OCI-LY3 (cell line): ENCODE data around the gene TMEM272.

ENCODE experiments used
- H2AFZ ChIP-seq: fragments of 200-600, 300-600 bp; shearing (Covaris generic); 2 replicates; pipeline ENCODE4 v1.6.0; 2014; ENCODE audit warnings: antibody characterized with exemption, low read depth, low read length
- H3K27ac ChIP-seq: fragments of 200-600, 300-600 bp; sonication (generic); 2 replicates; pipeline ENCODE4 v1.5.1; 2014; ENCODE audit warnings: mild to moderate bottlenecking, low read length, moderate library complexity, mixed read lengths
- H3K27me3 ChIP-seq: fragments of 200-600, 300-600 bp; sonication (generic); 2 replicates; pipeline ENCODE4 v1.6.1; 2014; ENCODE audit warnings: low read depth, low read length, mixed read lengths
- H3K36me3 ChIP-seq: fragments of 200-600, 300-600 bp; sonication (generic); replicated peaks from 2 replicates; pipeline ENCODE3; 2014; ENCODE audit warnings: low read depth, low read length, mixed read lengths
- H3K4me1 ChIP-seq: fragments of 300-600, 200-600 bp; sonication (generic); 2 replicates; pipeline ENCODE4 v1.6.1; 2014; ENCODE audit warnings: low read length, mixed read lengths
- H3K4me2 ChIP-seq: fragments of 200-600, 300-600 bp; sonication (generic); 2 replicates; pipeline ENCODE4 v1.6.1; 2014; ENCODE audit warnings: low read length, mixed read lengths
- H3K4me3 ChIP-seq: fragments of 300-600, 200-600 bp; sonication (generic); 2 replicates; pipeline ENCODE4 v1.5.1; 2014; ENCODE audit warnings: antibody characterized with exemption, mild to moderate bottlenecking, low read length, moderate library complexity
- H3K79me2 ChIP-seq: fragments of 300-600, 200-600 bp; shearing (Covaris generic); 2 replicates; pipeline ENCODE4 v1.6.1; 2014; ENCODE audit warnings: mild to moderate bottlenecking, low read length, mixed read lengths
- H3K9ac ChIP-seq: fragments of 300-600, 200-600 bp; shearing (Covaris generic); 2 replicates; pipeline ENCODE4 v1.6.0; 2014; ENCODE audit warnings: mild to moderate bottlenecking, low read length, moderate library complexity
- H3K9me3 ChIP-seq: fragments of 200-600, 300-600 bp; shearing (Covaris generic); 2 replicates; pipeline ENCODE4 v1.6.1; 2014; ENCODE audit warnings: low read length, mixed read lengths; ENCODE audit not compliant: insufficient read depth
- H4K20me1 ChIP-seq: fragments of 200-600, 300-600 bp; sonication (generic); 2 replicates; pipeline ENCODE4 v1.6.1; 2016; ENCODE audit warnings: low read length, mixed read lengths; ENCODE audit not compliant: insufficient read depth
- CTCF ChIP-seq: fragments of 200-600, 300-600 bp; sonication (generic); IDR thresholded peaks from 2 replicates; pipeline ENCODE4 v1.5.1; 2014; ENCODE audit warnings: antibody characterized with exemption, low read length, low read depth
- EZH2phosphoT487 ChIP-seq: fragments of 200-600 bp; shearing (Covaris generic); IDR thresholded peaks from 2 replicates; pipeline ENCODE4 v1.6.1; 2018; ENCODE audit warnings: antibody characterized with exemption, mixed run types, low read depth

The TMEM272 gene

GRCh38 chr13:51870616-51871015 lies 25.6 kb upstream of the TMEM272 start:
- H3K4me2 ChIP-seq, result no peak overlapping the region
- TF ChIP-seq EZH2phosphoT487 (no peak), CTCF (no peak)

GRCh38 chr13:51869916-51870315 lies 24.9 kb upstream of the TMEM272 start:
- Histone ChIP-seq H3K9me3 (no peaks in the 10 kb centered on the region), H3K27me3 (peaks cover 15% of the 10 kb centered on the region), H2AFZ (no peak overlapping the region), H3K36me3 (no peaks in the 10 kb centered on the region), H3K4me3 (no peak overlapping the region), H3K79me2 (no peaks in the 10 kb centered on the region), H3K9ac (no peak overlapping the region), H4K20me1 (no peaks in the 10 kb centered on the region), H3K4me1 (no peaks in the 10 kb centered on the region), H3K4me2 (no peak overlapping the region), H3K27ac (no peak overlapping the region)
- TF ChIP-seq CTCF (no peak), EZH2phosphoT487 (no peak)

More at GRCh38 chr13:51870616-51871015, 25.6 kb upstream of the TMEM272 start:
- Histone ChIP-seq H2AFZ (no peak overlapping the region), H3K27me3 (peaks cover 15% of the 10 kb centered on the region), H4K20me1 (no peaks in the 10 kb centered on the region), H3K4me3 (no peak overlapping the region), H3K9ac (no peak overlapping the region), H3K27ac (no peak overlapping the region), H3K36me3 (no peaks in the 10 kb centered on the region), H3K79me2 (no peaks in the 10 kb centered on the region), H3K4me1 (no peaks in the 10 kb centered on the region), H3K9me3 (no peaks in the 10 kb centered on the region)

- Histone ChIP-seq H2AFZ (no peak overlapping the region), H3K9me3 (no peaks in the 10 kb centered on the region), H3K36me3 (no peaks in the 10 kb centered on the region), H3K27me3 (peaks cover 15% of the 10 kb centered on the region), H3K79me2 (no peaks in the 10 kb centered on the region), H3K4me1 (no peaks in the 10 kb centered on the region), H3K9ac (no peak overlapping the region), H4K20me1 (no peaks in the 10 kb centered on the region), H3K4me3 (no peak overlapping the region), H3K27ac (no peak overlapping the region), H3K4me2 (no peak overlapping the region)
- TF ChIP-seq EZH2phosphoT487, result no peak
- no peak for TF ChIP-seq CTCF
Measured at GRCh38 chr13:51867062-51867461, 22.1 kb upstream of the TMEM272 start.

GRCh38 chr13:51865838-51866237 lies 20.9 kb upstream of the TMEM272 start:
- Histone ChIP-seq H2AFZ (no peak overlapping the region), H3K9me3 (no peaks in the 10 kb centered on the region), H3K27me3 (peaks cover 15% of the 10 kb centered on the region), H3K4me2 (no peak overlapping the region), H3K27ac (no peak overlapping the region), H3K36me3 (no peaks in the 10 kb centered on the region), H4K20me1 (no peaks in the 10 kb centered on the region), H3K4me1 (no peaks in the 10 kb centered on the region), H3K4me3 (no peak overlapping the region), H3K9ac (no peak overlapping the region), H3K79me2 (no peaks in the 10 kb centered on the region)
- TF ChIP-seq CTCF, result no peak
- TF ChIP-seq EZH2phosphoT487, result no peak
